Stimulated activated CD4-positive, alpha-beta T cell treated with anti-CD3 and anti-CD28 coated beads, Interleukin-4, amount 100 ng/mL, for 48 hours (primary cell): Measurements from ENCODE around the gene FIGNL2.

Source experiments
- DNase-seq, 2 donors: peaks; one replicate each; pipeline ENCODE4 v3.0.0-alpha.2; 2020; ENCODE audit warnings: low read depth in 2 of 2

Gene FIGNL2

DNA sequence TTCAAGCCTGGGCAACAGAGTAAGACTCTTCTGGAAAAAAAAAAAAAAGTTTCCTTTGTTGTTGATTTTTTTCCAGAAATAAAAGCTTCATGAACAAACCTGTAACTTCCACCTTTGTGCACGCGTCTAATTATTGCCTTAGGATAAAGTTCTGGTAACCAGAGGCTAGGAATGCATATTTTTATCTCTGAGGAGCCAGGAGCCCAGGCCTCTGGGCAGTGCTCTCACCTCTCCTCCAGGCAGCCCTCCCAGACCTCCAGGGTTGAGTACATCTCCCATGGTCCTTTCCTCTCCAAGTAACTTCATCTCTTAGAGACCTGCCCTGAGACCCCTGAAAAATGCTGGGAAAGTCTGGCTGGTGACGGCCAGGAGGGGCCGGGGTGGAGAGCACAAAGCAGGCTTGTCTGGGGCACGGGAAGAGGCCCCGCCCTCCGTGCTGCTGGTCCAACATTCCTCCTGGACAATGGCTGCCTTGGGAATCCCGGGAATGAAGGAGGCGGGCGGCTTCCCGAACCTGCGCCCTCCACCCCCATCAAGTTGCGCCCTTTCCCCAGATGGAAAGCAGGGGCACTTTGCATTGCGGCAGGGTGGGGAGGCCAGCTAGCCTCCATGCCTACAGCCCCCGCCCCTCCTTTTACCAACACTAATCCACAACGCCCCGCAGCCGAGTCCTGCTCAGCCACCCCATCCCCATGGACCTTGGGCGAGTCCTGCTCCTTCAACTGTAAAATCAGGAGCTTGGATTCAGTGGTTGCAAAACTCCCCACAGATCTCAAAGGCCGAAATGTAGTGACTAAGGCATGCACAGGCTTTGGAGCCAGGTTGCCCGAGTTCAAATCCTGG is 7.3 kb upstream of the FIGNL2 start:
- no peak for DNase-seq

DNA sequence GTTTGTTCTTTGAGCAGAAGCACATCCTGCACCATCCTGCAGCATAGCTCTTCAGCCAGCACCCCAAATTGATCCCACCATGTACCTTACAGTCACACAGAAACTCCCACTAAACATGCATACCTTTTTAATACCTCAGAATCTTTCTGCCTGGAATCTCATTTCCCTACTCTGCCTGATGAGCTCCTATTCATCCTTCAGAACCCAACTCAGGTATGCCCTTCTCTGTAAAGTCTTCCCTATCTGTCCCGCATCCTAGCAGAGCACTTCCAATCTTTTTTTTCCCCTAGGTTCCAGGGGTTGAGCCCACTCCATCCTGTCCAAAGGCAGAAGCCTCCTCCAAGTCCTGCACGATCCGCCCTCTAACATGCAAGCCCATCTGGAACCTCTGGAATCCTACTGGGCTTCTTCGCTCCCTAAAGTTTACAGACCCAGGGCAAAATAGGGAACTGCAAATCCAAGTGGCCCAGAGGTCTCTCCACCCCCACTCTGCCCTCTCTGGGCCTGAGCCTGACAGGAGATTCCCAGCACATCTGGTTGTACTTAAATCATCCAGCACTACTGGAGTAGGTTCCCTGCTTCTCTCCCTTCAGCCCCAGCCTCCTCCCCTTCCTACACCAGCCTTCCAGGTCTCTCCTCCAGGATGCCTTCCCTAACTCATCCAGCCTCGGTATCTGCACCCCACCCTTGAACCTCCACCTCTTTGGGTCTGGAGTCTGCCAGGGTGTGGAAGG is 4.1 kb upstream of the FIGNL2 start:
- DNase-seq: no peak

DNA sequence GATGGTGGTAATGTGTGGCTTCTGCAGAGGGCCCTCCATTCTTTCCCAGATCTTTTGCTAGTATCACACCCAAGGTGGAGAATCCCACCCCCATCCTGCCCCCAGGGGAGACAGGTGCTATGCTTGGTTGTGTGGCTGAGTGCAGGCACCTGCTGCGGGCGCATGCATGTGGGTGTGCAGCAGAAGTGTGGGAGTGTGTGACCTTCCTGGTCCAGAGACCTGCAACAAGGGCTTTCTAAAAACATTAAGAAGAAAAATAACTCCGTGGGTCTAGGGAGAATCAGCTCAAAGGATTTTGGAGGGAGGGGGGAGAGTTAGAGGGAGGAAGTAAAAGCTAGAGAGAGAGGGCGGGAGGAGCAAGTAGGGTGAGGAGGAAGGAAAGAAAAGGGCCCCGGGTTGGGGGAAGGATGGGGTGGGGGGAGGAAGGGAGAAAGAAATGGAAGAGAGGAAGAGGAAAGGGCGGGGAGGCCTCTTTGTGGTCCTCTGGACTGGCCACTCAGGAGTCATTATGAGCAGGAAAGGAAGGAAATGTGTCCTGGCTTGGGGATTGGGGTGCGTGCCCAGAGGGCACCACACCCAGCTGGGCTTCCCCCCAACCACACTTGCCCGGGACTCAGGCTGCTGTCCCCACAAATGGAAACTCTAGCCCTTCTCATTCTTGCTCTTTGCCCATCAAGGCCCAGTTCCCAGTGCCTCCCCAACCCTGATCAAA is 3.1 kb upstream of the FIGNL2 start:
- no peak for DNase-seq

DNA sequence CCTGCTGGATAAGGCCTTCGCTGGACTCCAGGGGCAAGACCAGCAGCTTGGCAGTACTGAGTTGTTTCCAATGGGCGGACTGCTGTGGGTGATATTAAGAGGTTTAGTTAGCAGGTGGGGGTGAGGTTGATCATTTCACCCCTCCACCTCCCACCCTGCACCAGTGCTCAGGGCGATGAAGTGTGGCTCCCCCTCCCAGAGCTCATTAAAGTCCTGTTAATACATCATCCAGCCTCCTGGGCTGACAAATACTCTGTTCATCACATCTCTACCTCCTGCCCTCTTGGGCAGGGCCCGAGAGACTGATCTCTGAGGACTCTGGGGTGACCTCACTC is 2.4 kb upstream of the FIGNL2 start:
- DNase-seq: no peak

DNA sequence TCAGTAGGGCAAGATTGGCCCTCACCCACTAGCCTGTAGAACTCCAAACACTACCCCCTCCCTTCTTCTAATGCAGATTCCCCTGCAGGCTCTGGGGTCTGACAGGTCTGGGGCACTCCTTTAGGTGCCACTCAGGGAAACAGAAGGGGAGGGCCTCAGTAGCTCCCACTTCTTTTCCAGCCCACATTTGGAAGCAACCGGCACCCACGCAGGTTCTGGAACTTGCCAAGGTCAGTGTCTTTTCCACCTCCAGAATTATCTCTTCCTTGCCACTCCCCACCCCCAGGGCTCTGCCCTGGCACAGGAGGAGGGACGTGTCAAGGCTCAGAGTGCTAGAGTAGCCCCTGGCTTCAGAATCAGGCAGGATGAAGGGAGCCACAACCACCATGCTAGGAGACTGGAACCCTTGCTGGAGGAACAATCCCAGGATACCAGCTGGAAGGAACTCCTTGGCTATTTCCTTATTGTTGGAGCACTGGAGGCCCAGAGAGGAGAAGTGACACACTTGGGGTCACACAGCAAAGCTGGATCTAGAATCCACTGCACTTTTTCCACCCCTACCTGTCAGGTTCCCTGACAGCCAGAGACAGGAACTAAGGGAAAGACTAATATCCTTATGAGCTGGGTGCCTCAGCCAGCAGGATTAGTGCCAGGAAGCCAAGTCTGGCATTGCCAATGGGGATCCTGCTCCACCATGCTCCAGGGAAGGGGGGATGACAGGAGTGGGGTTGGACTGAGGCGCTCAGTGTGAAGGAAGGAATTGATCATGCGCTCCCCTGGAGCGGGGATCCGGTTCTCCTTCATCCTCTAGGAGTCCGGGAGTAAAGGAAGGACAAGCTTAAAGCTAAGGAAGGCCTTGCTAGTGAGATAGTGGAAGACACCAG is 1.8 kb upstream of the FIGNL2 start:
- DNase-seq: no peak

DNA sequence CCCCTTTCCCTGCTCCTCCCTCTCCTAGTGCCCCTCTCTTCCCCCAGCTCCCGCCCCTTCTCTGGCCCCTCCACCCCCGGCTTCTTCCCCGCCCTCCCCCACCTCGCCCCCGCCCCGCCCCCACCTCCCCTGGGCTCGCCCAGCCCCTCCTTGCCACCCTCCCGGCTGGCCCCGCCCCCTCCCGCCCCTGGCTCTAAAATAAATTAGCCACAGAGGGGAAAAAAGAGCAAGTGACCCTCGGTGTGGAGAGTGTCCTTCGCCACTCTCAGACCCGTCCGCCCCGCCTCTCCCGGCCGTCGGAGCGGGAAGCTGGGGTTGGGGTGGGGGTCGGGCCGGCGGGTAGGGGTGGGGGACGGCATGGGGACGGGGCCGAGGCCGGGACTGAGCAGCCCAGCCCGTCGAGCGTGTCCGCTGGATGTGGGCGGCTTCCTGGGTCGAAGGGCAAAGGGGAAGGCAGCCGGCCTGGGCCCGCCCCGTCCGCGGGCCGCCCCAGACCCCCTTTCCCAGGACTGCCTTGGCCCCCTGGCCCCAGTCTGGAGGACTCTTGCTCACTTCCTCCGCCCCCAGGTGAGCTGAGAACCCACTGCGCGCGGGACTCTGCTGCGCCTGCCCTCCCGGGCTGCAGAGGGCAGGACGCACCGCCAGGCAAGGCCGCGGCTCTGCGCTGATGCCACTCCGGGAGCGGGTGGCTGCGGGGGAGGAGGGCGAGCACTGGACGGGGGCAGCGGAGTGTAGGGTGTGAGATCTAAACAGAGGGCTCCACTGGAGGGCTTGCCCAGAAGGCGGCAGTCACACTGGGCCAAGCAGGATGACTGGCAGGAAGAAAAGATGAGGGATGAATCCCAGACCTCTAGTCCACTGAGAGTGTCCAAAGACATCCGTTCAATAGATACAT is 570 bp upstream of the FIGNL2 start:
- no peak for DNase-seq

DNA sequence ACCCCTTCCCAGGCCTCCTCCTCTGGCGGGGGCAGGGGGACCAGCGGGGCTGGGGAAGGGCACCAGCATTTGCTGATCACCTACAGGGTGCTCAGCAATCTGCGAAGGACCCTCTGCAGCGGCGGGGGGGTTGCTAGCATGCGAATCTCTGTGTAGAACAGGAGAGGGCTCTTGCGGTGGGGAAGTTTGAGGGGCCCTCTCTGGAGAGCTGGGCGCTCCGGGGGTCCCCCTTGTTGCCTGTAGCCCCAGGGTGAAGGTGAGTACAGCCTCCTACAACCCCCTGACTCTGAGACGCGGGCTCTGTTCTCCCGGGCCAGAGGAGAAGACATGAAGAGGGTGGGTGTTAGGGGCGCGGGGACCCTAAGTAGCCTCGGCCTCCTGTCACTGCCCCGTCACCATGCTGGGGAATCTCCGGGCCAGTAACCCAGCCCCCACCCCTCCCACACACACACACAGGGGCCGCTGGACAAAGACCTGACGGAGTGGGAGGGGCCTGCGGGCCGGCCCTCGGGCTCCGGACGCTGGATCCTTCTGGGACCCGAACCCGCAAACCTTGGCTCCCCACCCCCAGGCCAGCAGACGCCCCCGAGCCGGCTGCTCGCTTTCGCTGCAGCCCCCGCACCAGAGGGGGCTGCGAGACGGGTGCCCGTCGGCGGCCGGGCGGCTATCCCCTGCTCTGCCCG is 734 bp downstream of the FIGNL2 start:
- no peak for DNase-seq

DNA sequence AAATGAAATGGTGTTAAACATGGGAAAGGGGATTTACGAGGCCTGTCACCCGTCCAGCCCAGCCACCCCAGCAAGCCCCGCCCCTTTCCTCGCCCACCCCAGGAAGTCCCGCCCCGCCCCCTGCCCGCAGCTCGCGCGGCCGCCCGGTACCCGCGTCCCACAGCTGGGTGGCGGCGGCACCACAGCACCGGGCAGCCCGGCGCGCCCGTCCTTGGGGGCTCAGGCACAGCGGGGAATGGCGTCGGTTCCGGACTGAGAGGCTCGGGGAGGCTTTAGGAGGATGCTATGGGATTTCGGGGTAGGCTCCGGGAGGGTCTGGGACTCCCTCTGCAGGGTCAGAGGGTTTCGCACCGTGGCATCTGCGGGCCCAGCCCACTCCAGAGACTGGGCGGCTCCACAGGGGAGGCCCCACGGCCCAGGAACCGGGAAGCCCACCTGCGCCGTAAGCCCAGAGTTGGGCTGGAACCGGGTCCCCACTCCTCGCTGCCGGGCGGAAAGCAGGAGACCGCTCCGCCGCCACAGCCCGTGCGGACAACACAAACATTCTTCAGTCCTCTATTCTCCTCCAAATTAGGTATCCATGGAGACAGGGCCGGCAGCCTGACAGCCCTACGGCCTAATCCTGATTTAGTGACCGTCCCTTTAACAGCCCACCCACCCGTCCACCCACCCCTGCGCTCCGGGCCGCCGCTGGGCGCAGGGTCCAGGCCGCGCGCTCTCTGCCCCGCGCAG is 1.4 kb downstream of the FIGNL2 start:
- peak; percentile 34 to 42 for DNase-seq

DNA sequence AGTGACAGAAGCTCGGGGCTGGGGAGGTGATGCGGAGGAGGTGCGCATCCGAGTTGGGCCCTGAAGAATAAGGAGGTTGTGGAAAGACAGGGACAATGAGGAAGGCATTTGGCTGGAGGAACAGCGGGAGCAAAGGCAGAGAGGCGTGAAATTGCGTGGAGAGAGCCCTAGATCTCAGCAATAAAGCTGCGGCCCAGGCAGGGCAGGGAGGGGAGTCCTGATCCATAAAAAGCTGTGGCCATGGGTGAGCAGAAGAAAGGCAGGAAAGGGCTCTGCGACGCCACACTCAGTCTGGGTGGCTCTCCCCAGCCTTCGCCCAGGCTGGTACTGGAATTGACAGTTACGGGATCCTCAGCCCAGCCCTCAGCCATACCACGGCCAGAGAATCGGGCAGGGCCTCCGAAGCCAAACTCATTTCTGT is 2.2 kb downstream of the FIGNL2 start:
- no peak for DNase-seq

DNA sequence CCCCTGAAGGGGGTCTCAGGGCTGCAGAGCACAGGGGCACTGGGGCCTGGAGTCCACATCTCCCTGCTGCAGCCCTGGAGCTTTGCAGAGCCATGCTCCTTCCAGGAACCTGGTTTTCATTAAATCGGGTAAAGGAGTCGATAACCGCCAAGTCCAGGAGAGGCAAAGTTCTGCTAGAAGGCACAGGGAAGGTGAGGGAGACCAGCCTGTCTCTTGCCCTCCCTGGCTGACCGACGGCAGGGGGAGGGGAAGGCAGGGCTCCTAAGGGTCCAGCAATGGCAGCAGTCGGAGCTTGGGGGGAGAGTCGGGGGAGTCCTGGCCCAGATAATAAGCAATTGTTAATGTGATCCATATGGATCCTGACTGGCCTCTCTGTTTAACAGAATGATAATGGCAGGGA is 3.0 kb downstream of the FIGNL2 start:
- DNase-seq: no peak

DNA sequence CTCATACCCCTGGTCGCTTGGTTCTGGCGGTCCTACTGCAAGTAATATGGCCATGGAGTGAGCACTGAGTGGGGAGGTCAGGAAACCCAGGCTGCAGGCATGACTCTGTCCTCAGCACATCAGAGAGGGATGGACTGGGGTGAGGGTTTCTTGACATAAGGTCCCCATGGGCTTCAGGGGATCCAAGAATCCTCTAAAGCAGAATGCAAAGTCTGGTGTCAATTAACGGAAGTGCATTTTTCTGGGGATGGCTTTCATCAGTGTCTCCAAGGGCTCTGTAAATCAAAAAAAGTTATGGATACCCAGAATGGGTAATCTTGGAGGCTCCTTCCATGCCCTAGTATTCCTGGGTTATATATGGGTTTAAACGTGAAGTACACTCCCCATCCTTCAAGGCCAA is 3.7 kb downstream of the FIGNL2 start:
- DNase-seq: no peak

DNA sequence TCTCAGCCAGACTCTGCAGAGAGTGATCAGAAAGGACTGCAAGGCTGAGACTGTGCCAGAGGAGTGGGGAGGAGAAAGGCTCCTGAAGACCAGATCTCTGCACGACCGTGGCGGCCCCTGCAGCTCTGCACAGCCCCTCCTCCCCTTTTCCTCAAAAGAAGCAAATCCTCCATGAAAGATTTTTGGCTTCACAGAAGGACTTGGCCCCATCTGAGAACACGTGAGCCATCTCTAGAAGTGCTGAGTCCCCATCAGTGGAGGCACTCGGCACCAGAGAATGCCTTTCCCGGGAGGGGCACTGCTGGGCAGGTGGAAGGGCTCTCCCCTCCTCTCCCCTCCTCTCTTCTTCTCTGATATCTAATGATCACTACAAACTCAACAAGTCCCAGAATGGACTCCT is 6.8 kb downstream of the FIGNL2 start:
- DNase-seq: no peak

DNA sequence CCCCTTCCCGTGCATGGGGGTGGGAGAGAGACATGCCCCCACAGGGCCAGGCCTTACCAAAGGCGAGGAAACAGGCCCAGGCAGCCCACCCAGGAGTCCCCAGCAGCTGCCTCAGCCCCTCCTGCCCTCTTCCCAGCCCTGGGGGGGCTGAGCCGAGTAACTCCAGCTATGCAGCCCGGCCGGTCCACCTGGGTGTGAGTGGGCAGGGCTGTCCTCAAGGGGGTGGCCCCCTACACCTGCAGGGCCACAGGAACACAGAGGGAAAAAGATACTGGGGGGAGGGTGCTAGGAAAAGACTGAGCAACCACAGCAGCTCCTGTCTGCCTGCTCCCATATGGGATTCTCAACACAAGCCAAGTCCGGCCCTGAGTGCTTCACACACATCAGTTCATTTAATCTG is 7.6 kb downstream of the FIGNL2 start:
- DNase-seq: no peak

DNA sequence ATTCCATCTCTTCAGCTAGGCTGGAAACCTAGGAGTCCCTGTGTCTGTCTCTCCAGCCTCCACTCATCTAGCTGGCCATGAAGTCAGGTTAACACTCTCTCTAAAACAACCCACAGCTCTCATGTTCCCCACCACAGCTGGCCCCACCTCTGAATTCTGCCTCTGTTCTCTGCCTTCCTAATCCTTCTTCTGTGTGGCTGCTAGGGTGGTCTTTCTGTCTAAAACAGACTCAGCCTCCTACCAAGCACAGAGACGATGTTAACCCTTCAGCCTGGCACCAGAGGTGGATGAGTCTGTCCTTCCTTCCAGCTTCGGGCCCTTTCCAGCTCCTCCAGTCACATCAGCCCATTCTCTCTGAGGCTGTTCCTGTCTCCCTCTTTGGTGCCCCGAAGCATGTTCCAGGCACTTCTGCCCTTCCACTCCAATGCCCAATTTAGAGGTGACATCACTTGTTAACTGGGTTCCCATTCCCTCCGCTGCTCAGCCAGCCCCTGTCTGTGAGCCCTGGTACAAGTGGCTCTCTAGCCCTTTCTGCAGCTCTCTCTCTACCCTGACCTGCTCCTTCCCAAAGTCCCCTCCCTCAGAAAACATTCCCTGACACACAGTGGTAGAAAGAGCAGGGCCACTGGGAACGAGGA is 9.1 kb downstream of the FIGNL2 start:
- DNase-seq: no peak

DNA sequence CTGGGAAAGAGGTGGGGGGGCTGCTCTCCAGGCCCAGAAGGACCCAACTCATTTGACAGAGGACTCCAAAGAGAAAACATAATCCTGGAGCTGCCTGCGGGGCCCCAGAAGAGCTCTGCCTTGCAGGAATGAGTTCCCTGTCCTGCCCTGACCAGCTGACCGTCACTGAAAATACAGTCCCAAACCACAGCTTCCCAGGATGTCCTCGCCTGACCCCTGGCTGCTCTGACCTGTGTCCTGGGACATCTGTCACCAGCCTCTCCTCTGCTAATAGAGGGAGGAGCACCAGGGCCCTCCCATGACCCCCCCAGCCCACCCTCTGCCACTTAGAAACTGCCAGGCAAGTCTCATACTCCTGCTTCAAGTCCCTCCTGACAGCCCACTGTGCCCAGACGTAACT is 9.8 kb downstream of the FIGNL2 start:
- no peak for DNase-seq

DNA sequence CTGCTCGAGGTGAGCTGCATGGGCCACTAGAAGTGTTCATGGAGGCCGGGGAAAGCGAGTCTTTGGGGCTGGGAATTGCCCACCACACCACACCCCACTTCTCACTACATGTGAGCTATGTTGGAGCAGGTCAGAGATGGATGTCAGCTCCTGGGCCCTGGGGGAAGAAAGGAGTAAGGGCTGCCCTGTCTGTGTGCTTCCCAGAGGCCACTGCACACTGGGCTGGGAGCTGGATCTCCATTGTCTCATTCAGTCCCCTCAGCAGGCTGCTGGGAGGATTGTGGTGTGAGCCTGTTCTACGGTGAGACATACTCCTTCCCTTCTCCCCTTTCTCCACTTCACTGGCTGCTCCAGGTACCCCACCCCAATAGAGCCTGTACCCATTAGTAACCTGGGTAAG is 10.5 kb downstream of the FIGNL2 start:
- DNase-seq: no peak

DNA sequence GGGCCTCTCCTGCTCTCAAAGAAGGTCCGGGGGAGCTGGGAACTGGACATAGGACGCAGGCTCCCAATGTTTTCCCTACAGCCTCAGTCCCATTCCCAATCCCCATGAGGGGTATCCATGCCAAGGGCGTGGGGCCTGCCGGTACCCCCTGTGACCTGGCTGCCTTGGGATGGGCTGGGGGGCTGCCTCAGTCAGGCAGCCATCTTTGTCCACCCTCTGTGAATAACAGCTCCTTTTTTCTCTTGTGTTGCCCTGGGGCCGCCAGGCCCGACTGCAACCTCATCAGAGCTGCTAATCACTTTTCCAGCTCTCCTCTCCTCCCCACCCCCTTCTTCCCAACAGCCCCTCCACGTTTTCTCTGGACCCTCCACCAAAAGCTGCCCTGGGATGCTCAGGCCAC is 11.2 kb downstream of the FIGNL2 start:
- no peak for DNase-seq

DNA sequence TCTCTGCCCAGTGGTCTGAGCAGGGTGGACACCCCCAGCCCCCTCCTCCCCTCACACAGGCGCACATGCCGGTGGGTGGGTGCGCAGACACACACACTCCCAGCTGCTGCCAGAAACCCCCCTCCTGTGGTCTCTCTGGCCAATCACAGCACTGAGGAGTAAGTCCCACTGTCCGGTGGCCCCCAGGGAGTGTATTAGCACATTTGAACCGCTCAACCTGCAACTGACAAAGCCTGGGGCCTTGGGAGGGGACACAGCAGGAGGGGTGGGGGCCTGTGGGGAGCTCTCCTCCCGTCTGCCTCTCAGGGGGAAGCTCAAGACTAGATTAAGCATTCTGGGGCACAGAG is 11.7 kb downstream of the FIGNL2 start:
- DNase-seq: no peak
